ENCODE data around the gene AP2M1. TPM values are rescaled to one million over a fixed set of nuclear protein-coding genes. Genes with fewer than 3 reads are reported as not detected.

The AP2M1 gene
- total RNA-seq, 1 experiment from 2014 or later = 335 TPM

DNA sequence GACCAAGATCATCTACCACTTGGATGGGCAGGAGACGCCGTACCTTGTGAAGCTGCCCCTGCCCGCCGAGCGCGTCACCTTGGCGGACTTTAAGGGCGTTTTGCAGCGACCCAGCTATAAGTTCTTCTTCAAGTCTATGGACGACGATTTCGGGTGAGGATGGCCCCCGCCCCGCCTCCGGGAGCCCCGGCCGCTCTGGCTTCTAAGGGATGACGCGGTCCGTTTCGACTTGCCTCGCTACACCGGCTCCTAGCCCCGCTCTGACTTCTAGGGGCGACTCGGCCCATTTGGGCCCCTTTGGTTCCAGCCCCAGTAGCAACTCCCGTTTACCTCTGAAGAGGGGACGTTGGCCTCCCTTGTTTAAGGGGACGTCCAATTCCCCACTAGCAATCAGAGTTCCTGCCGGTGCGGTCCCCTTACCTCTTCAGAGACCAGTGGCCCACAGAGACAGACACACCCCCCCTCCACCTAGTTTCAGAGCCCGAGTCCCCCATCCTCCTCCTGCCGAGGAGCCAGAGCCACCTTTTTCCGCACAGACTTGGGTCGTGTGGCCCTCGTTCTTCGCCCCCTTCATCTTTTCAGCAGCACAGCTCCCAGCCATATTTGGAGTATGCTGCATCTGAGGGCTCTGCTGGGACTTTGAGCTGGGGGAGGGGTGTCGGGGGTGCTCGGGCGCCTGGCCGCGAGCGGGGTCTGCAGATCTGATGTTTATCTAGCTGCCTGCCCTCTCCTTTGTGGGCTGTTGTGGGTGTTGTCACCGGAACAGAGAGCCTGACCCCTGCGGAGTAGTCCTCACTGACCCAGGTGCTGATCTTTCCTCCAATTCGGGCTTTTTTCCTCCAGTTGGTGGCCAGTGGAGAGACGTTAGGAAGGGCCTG lies 18.8 kb upstream of the AP2M1 start:
- H3K9me3 ChIP-seq (ENCODE audit: control insufficient read depth, insufficient read depth, low read depth, low read length) = no peaks in the 10 kb centered on the region
- CTCF ChIA-PET = interaction anchor here (0.5 kb wide), 1 partner anchor 52 kb away, joined by 5 read pairs; no protein-coding TSS in a partner anchor
- ATAC-seq = peak; percentile 41
- peaks cover 5% of the 10 kb centered on the region; the same call in 1 of the 2 replicates for H3K36me3 ChIP-seq (ENCODE audit: control insufficient read depth, insufficient read depth, low read length)
- peak overlapping the region; percentile 88 to 93 for H3K4me3 ChIP-seq (ENCODE audit: low read depth in 2 of 2, low read length in 2 of 2)
- POLR2A ChIA-PET = interaction anchor here (0.6 to 1.0 kb wide), 3 partner anchors 16 to 123 kb away, joined by 5 to 19 read pairs (median 6); no protein-coding TSS in a partner anchor
- DNase-seq (ENCODE audit: low read depth, low spot score) = no peak
- H3K27me3 ChIP-seq (ENCODE audit: control insufficient read depth, insufficient read depth, low read length) = no peaks in the 10 kb centered on the region
- in situ Hi-C loops (cut with HindIII; ENCODE audit: low pct_unique_long_range_greater_than_20kb, low sequenced_read_pairs) (no loop called here), intact Hi-C loops (cut with micrococcal nuclease; ENCODE audit: unreplicated experiment) (no loop called here)
- peak overlapping the region; percentile 88 for H3K27ac ChIP-seq (ENCODE audit: low read length)
- BruUV-seq (replicated peaks) = no TSS peak
- 0 out of 2 replicates have a peak, but pooled peaks have one; percentile 30 for TF ChIP-seq SIN3A (IDR thresholded peaks at IDR 0.05; ENCODE audit: borderline replicate concordance, insufficient read depth, low read depth, low read length)
- TF ChIP-seq, protein P1, sequence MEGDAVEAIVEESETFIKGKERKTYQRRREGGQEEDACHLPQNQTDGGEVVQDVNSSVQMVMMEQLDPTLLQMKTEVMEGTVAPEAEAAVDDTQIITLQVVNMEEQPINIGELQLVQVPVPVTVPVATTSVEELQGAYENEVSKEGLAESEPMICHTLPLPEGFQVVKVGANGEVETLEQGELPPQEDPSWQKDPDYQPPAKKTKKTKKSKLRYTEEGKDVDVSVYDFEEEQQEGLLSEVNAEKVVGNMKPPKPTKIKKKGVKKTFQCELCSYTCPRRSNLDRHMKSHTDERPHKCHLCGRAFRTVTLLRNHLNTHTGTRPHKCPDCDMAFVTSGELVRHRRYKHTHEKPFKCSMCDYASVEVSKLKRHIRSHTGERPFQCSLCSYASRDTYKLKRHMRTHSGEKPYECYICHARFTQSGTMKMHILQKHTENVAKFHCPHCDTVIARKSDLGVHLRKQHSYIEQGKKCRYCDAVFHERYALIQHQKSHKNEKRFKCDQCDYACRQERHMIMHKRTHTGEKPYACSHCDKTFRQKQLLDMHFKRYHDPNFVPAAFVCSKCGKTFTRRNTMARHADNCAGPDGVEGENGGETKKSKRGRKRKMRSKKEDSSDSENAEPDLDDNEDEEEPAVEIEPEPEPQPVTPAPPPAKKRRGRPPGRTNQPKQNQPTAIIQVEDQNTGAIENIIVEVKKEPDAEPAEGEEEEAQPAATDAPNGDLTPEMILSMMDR (IDR thresholded peaks at IDR 0.05) = no peak
- TF ChIP-seq POLR2AphosphoS5 (IDR thresholded peaks at IDR 0.05; ENCODE audit: low read depth, low read length) = no peak; the same call in 1 of the 2 replicates
- peaks cover 17% of the 10 kb centered on the region for H3K4me1 ChIP-seq (ENCODE audit: control insufficient read depth, insufficient read depth, low read length)

DNA sequence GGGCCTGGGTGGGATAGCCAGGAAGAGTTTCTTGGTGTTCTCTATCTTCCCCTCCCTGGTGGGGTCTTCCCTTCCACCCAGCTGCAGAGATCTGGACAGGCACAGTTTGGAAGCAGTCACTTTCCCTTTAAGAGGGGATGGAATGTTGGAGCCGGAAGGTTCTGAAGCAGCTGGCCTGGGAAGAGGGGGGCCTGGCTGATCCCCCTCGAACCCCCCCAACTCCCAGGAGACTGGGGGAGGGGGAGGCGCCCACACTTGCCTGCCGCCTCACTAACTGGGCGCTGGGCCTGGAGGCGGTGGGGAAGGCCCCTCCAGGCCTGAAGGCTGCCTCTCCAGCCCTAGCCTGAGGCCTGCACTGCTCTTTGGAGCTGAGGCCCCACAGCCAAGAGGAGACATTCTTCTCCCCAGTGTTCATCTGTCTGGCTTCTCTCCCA lies 18.1 kb upstream of the AP2M1 start:
- Histone ChIP-seq H3K36me3 (ENCODE audit: control insufficient read depth, insufficient read depth, low read length) (peaks cover 5% of the 10 kb centered on the region; the same call in 1 of the 2 replicates), H3K4me1 (ENCODE audit: control insufficient read depth, insufficient read depth, low read length) (peaks cover 17% of the 10 kb centered on the region), H3K9me3 (ENCODE audit: control insufficient read depth, insufficient read depth, low read depth, low read length) (no peaks in the 10 kb centered on the region), H3K27ac (ENCODE audit: low read length) (peak overlapping the region; percentile 88), H3K4me3 (ENCODE audit: low read depth in 2 of 2, low read length in 2 of 2) (peak overlapping the region; percentile 88 to 93), H3K27me3 (ENCODE audit: control insufficient read depth, insufficient read depth, low read length) (no peaks in the 10 kb centered on the region)
- intact Hi-C loops (cut with micrococcal nuclease; ENCODE audit: unreplicated experiment) = no loop called here
- BruUV-seq (replicated peaks) = no TSS peak
- in situ Hi-C loops (cut with HindIII; ENCODE audit: low pct_unique_long_range_greater_than_20kb, low sequenced_read_pairs) = no loop called here
- ChIA-PET CTCF (no interaction called here), POLR2A (interaction anchor here (0.7 kb wide), 1 partner anchor 15 kb away, joined by 19 read pairs; no protein-coding TSS in a partner anchor)
- DNase-seq (ENCODE audit: low read depth, low spot score) = no peak
- ATAC-seq = no peak
- TF ChIP-seq TCF7L2 (IDR thresholded peaks at IDR 0.05; ENCODE audit: low read depth, low read length) (no peak), SIN3A (IDR thresholded peaks at IDR 0.05; ENCODE audit: borderline replicate concordance, insufficient read depth, low read depth, low read length) (no peak), POLR2AphosphoS5 (IDR thresholded peaks at IDR 0.05; ENCODE audit: low read depth, low read length) (no peak)
- TF ChIP-seq, protein P2, sequence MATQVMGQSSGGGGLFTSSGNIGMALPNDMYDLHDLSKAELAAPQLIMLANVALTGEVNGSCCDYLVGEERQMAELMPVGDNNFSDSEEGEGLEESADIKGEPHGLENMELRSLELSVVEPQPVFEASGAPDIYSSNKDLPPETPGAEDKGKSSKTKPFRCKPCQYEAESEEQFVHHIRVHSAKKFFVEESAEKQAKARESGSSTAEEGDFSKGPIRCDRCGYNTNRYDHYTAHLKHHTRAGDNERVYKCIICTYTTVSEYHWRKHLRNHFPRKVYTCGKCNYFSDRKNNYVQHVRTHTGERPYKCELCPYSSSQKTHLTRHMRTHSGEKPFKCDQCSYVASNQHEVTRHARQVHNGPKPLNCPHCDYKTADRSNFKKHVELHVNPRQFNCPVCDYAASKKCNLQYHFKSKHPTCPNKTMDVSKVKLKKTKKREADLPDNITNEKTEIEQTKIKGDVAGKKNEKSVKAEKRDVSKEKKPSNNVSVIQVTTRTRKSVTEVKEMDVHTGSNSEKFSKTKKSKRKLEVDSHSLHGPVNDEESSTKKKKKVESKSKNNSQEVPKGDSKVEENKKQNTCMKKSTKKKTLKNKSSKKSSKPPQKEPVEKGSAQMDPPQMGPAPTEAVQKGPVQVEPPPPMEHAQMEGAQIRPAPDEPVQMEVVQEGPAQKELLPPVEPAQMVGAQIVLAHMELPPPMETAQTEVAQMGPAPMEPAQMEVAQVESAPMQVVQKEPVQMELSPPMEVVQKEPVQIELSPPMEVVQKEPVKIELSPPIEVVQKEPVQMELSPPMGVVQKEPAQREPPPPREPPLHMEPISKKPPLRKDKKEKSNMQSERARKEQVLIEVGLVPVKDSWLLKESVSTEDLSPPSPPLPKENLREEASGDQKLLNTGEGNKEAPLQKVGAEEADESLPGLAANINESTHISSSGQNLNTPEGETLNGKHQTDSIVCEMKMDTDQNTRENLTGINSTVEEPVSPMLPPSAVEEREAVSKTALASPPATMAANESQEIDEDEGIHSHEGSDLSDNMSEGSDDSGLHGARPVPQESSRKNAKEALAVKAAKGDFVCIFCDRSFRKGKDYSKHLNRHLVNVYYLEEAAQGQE (IDR thresholded peaks at IDR 0.05; ENCODE audit: insufficient read depth in 1 of 2, low read depth in 2 of 2, low read length in 1 of 2) = no peak
- TF ChIP-seq, protein P1 (IDR thresholded peaks at IDR 0.05) = no peak
